ENCODE data around the gene PTPN21.

The PTPN21 gene

GRCh38 chr14:88470542-88471440 lies 84.0 kb downstream of the PTPN21 start:
- DNase-seq (ENCODE audit: low read depth in 2 of 2), result no peak

DNA sequence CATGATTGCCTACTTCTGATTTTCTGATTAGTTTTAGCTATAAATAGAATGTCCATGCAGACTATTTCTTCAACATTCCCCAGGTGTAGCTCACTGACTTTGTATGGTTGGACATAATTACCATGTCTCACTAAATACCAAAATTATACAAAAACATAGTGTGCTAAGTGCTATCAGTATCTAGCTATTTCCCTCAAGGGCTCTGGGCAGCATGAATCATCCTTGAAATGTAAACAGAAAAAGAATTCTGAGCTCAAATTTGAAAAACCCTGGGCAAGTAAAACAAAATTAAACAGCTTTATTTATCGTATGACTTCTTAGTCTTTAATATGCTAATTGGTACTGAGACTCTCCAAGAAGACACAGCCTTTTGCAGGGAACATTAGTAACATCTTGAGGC lies 86.4 kb downstream of the PTPN21 start:
- no peak for DNase-seq (ENCODE audit: low read depth in 2 of 2)

DNA sequence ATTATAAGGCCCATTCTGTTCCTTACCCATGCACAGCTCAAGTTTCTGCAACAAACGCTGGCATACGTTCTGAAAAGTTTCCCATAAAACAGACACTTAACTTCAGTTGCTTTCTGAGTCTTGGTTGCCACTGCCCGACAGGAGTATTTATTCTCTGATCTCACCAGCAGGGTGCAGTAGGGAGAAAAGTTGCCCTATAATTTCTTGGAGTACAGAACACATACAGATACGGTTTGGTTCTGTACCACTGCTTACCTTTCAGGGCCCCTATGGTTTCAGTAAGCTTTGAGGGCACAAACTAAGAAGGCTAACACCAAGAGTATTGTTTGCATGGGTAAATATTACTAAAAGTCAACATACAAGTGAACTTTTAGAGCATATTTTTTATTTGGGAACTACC lies 91.5 kb downstream of the PTPN21 start:
- DNase-seq (ENCODE audit: low read depth in 2 of 2), result no peak

GRCh38 chr14:88454886-88455285 lies 99.9 kb downstream of the PTPN21 start:
- DNase-seq (ENCODE audit: low read depth in 2 of 2), result no peak

- DNase-seq (ENCODE audit: low read depth in 2 of 2), result no peak
These were observed 102.6 kb downstream of the PTPN21 start for GRCh38 chr14:88452231-88452630.

DNA sequence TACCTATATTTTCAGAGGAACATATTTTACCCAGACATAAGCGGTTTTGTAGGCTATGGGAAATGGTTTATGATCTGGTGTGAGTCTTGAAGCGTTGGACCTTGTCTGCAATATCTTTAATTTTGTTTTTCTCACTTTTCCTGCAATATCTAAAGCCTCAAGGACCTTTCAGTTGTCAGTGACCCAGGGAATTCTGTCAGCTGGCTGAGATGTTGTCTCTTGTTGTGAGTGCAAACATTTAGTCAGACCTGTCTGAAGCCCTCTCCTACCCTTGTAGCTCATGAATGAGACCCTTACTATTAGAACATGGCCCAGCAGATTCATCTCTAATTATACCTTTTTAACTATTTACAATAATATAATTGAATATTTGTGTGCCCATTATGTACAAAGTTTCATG lies 115.7 kb downstream of the PTPN21 start:
- DNase-seq (ENCODE audit: low read depth in 2 of 2), result no peak

GRCh38 chr14:88437658-88438057 lies 117.1 kb downstream of the PTPN21 start:
- DNase-seq (ENCODE audit: low read depth in 2 of 2), result no peak

- no peak for DNase-seq (ENCODE audit: low read depth in 2 of 2)
These were observed 123.8 kb downstream of the PTPN21 start for GRCh38 chr14:88430976-88431375.

DNA sequence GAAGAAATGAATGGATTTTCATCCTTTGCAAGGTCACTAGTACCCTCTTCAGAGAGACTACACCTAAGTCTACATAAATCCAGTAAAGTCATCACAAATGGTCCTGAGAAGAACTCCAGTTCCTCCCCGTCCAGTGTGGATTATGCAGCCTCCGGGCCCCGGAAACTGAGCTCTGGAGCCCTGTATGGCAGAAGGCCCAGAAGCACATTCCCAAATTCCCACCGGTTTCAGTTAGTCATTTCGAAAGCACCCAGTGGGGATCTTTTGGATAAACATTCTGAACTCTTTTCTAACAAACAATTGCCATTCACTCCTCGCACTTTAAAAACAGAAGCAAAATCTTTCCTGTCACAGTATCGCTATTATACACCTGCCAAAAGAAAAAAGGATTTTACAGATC lies 128.5 kb downstream of the PTPN21 start:
- DNase-seq (ENCODE audit: low read depth in 2 of 2), result no peak

DNA sequence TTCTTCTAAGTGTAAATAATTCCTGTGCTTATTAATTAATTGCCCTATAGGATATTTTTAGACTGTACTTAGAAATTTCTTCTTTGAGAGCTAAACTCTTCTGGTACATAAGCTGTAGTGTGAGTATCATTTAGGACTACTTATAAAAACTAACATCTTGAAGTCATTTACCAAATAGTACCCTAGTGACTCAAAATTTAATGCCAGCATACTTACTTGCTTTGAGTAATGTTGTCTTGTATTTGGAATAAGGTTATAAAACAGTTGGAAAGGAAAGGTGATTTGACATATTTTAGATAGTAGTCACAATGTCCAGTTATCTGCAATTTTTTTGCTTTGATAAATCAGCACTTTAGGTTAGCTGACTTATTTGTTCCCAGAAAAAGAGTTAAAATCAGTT lies 130.2 kb downstream of the PTPN21 start:
- DNase-seq (ENCODE audit: low read depth in 2 of 2), result no peak

GRCh38 chr14:88422919-88423650 lies 131.7 kb downstream of the PTPN21 start:
- no peak for DNase-seq (ENCODE audit: low read depth in 2 of 2)

GRCh38 chr14:88422047-88422446 lies 132.8 kb downstream of the PTPN21 start:
- no peak for DNase-seq (ENCODE audit: low read depth in 2 of 2)

DNA sequence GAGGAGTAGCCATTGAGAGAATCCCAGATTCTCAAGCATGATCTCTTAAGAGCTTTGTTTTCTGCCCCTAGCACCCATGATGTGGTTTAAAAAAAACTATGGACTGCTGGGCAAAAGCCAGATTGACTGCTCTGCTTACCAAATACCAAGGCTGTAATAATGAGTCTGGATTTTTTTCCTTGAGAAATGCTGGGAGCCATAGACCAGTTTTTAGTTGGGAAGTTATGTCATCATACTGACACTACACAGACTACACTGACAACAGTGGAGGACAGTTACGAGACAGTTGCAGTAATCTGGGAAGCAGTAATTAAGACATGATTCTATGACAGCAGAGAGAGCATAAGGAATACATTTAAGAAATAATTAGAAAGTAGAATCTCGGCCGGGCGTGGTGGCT lies 133.5 kb downstream of the PTPN21 start:
- no peak for DNase-seq (ENCODE audit: low read depth in 2 of 2)

GRCh38 chr14:88420187-88420586 lies 134.6 kb downstream of the PTPN21 start:
- no peak for DNase-seq (ENCODE audit: low read depth in 2 of 2)

DNA sequence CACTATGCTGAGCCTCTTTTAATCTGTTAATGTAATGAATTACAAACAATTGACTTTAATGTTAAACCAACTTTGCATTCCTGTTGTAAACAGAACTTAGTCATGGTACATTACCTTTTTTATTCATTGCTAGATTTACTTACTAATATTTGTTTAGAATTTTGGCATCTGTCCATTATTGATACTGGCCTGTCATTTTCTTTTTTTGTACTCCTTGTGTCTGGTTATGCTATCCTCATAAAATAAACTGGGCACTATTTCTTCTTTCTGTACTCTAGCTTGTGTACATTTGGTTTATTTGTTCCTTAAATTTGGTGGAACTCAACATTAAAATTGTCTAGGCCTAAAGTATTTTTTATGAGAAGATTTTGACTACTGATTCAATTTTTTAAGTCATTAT lies 137.2 kb downstream of the PTPN21 start:
- DNase-seq (ENCODE audit: low read depth in 2 of 2), result no peak

All from stimulated activated CD8-positive, alpha-beta memory T cell treated with anti-CD3 and anti-CD28 coated beads, Interleukin-15, amount 100 ng/mL, for 4 hours (primary cell).